GM06990 (cell line): Measurements from ENCODE around the gene KCNIP4.

Source experiments
- DNase-seq: peaks from one replicate; pipeline ENCODE4 v3.0.0-alpha.2; 2011; ENCODE audit not compliant: insufficient read length; ENCODE audit errors: extremely low read depth
- H3K27me3 ChIP-seq: replicated peaks from 2 replicates; pipeline ENCODE4 v1.6.0; 2011; ENCODE audit warnings: low read length; ENCODE audit not compliant: control insufficient read depth, insufficient read depth
- H3K36me3 ChIP-seq: 2 replicates; pipeline ENCODE4 v1.5.1; 2011; ENCODE audit warnings: low read length; ENCODE audit not compliant: control insufficient read depth, insufficient read depth
- H3K4me3 ChIP-seq: replicated peaks from 2 replicates; pipeline ENCODE4 v1.5.1; 2011; ENCODE audit warnings: low read depth, mild to moderate bottlenecking, control low read depth, low read length
- TF ChIP-seq, protein P1 (sequence below): IDR thresholded peaks from 2 replicates; pipeline ENCODE4 v1.5.1; 2011; ENCODE audit warnings: low read length, control low read depth, mild to moderate bottlenecking, inconsistent platforms; ENCODE audit not compliant: insufficient read depth, poor library complexity, severe bottlenecking

KCNIP4 gene

GRCh38 chr4:21002286-21002685 lies 946.3 kb downstream of the KCNIP4 start:
- Histone ChIP-seq H3K27me3 (no peaks in the 10 kb centered on the region), H3K36me3 (no peaks in the 10 kb centered on the region), H3K4me3 (no peak overlapping the region)
- DNase-seq = no peak
- TF ChIP-seq, protein P1, sequence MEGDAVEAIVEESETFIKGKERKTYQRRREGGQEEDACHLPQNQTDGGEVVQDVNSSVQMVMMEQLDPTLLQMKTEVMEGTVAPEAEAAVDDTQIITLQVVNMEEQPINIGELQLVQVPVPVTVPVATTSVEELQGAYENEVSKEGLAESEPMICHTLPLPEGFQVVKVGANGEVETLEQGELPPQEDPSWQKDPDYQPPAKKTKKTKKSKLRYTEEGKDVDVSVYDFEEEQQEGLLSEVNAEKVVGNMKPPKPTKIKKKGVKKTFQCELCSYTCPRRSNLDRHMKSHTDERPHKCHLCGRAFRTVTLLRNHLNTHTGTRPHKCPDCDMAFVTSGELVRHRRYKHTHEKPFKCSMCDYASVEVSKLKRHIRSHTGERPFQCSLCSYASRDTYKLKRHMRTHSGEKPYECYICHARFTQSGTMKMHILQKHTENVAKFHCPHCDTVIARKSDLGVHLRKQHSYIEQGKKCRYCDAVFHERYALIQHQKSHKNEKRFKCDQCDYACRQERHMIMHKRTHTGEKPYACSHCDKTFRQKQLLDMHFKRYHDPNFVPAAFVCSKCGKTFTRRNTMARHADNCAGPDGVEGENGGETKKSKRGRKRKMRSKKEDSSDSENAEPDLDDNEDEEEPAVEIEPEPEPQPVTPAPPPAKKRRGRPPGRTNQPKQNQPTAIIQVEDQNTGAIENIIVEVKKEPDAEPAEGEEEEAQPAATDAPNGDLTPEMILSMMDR = no peak

DNA sequence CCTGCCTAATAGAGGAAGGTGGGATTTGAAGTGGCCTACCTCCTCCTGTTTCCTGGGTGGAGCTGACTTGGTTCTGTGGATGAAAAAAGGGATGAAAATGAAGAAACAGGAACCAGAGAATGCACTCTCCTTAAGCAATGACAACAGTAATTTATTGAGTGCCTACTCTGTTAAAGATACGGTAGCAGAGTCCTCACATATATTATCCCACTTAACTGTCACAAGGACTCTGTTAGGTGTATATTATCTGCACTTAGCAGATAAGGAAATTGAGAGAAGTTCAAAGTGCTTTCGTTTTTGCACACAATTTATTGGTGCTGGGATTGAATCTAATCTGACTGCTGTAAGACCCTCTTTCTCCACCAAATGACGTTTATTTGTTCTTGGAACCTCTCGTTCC lies 947.1 kb downstream of the KCNIP4 start:
- TF ChIP-seq, protein P1 = no peak
- DNase-seq = no peak
- H3K4me3 ChIP-seq = no peak overlapping the region
- H3K36me3 ChIP-seq = no peaks in the 10 kb centered on the region
- H3K27me3 ChIP-seq = no peaks in the 10 kb centered on the region

GRCh38 chr4:20997886-20998285 lies 950.7 kb downstream of the KCNIP4 start:
- TF ChIP-seq, protein P1 = no peak
- Histone ChIP-seq H3K4me3 (no peak overlapping the region), H3K36me3 (no peaks in the 10 kb centered on the region), H3K27me3 (no peaks in the 10 kb centered on the region)
- DNase-seq = no peak

GRCh38 chr4:20995610-20996009 lies 953.0 kb downstream of the KCNIP4 start:
- TF ChIP-seq, protein P1 = no peak
- DNase-seq = no peak
- H3K27me3 ChIP-seq = no peaks in the 10 kb centered on the region
- no peak overlapping the region for H3K4me3 ChIP-seq
- no peaks in the 10 kb centered on the region for H3K36me3 ChIP-seq

GRCh38 chr4:20995015-20995414 lies 953.6 kb downstream of the KCNIP4 start:
- Histone ChIP-seq H3K36me3 (no peaks in the 10 kb centered on the region), H3K4me3 (no peak overlapping the region), H3K27me3 (no peaks in the 10 kb centered on the region)
- DNase-seq = no peak
- TF ChIP-seq, protein P1 = no peak

DNA sequence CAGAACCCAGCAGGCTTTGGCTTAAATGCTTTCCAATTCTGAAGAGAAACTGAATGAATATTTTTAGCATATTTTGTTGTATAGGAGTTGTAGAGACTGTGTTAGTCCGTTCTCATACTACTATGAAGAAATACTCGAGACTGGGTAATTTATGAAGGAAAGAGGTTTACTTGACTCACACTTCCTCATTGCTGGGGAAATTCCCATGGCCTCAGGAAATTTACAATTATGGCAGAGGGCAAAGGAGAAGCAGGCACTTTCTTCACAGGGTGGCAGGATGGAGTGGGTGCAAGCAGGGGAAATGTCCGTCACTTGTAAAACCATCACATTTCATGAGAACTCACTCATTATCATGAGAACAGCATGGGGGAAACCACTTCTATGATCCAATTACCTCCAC lies 956.6 kb downstream of the KCNIP4 start:
- TF ChIP-seq, protein P1 = no peak
- Histone ChIP-seq H3K4me3 (no peak overlapping the region), H3K27me3 (no peaks in the 10 kb centered on the region), H3K36me3 (no peaks in the 10 kb centered on the region)
- no peak for DNase-seq
